ENCODE results near the gene CDH5. TPM values are rescaled to one million over a fixed set of nuclear protein-coding genes. Genes with fewer than 3 reads are reported as not detected.

Gene CDH5
- total RNA-seq, 1 experiment from 2014 or later = not detected

GRCh38 chr16:66421891-66422290, 55.4 kb downstream of the CDH5 start:
- no peak overlapping the region for H3K4me3 ChIP-seq (ENCODE audit: insufficient read depth, low read depth, low read length)
- H3K36me3 ChIP-seq (replicated peaks; ENCODE audit: control insufficient read depth, insufficient read depth, low read length) = no peaks in the 10 kb centered on the region
- DNase-seq = no peak
- H3K27me3 ChIP-seq (ENCODE audit: control insufficient read depth, insufficient read depth, low read length) = peaks cover 36% of the 10 kb centered on the region

GRCh38 chr16:66422366-66422765, 55.9 kb downstream of the CDH5 start:
- Histone ChIP-seq H3K36me3 (replicated peaks; ENCODE audit: control insufficient read depth, insufficient read depth, low read length) (no peaks in the 10 kb centered on the region), H3K4me3 (ENCODE audit: insufficient read depth, low read depth, low read length) (no peak overlapping the region), H3K27me3 (ENCODE audit: control insufficient read depth, insufficient read depth, low read length) (peaks cover 39% of the 10 kb centered on the region)
- no peak for DNase-seq

- Histone ChIP-seq H3K4me3 (ENCODE audit: insufficient read depth, low read depth, low read length) (no peak overlapping the region), H3K36me3 (replicated peaks; ENCODE audit: control insufficient read depth, insufficient read depth, low read length) (no peaks in the 10 kb centered on the region), H3K27me3 (ENCODE audit: control insufficient read depth, insufficient read depth, low read length) (peaks cover 47% of the 10 kb centered on the region)
- no peak for DNase-seq
These were observed 56.7 kb downstream of the CDH5 start for GRCh38 chr16:66423177-66423576.

- no peak overlapping the region for H3K4me3 ChIP-seq (ENCODE audit: insufficient read depth, low read depth, low read length)
- DNase-seq = peak; percentile 69
- peaks cover 72% of the 10 kb centered on the region for H3K27me3 ChIP-seq (ENCODE audit: control insufficient read depth, insufficient read depth, low read length)
- H3K36me3 ChIP-seq (replicated peaks; ENCODE audit: control insufficient read depth, insufficient read depth, low read length) = no peaks in the 10 kb centered on the region
These were observed 59.2 kb downstream of the CDH5 start for GRCh38 chr16:66425651-66426050.

GRCh38 chr16:66426112-66427035, 59.9 kb downstream of the CDH5 start:
- H3K4me3 ChIP-seq (ENCODE audit: insufficient read depth, low read depth, low read length) = peak overlapping the region; percentile 26
- peaks cover 73% of the 10 kb centered on the region for H3K27me3 ChIP-seq (ENCODE audit: control insufficient read depth, insufficient read depth, low read length)
- peak; percentile 77 for DNase-seq
- no peaks in the 10 kb centered on the region for H3K36me3 ChIP-seq (replicated peaks; ENCODE audit: control insufficient read depth, insufficient read depth, low read length)

- Histone ChIP-seq H3K27me3 (ENCODE audit: control insufficient read depth, insufficient read depth, low read length) (peaks cover 72% of the 10 kb centered on the region), H3K4me3 (ENCODE audit: insufficient read depth, low read depth, low read length) (peak within 1 kb of the TSS; percentile 44)
These were observed 60.8 kb downstream of the CDH5 start, which contains the start of gene BEAN1 for GRCh38 chr16:66427036-66427860. BEAN1 (plus strand) TSS chr16:66427295; CDS start chr16:66437677, 10,382 bp downstream.

GRCh38 chr16:66427871-66428681, 61.6 kb downstream of the CDH5 start:
- Histone ChIP-seq H3K27me3 (ENCODE audit: control insufficient read depth, insufficient read depth, low read length) (peaks cover 72% of the 10 kb centered on the region), H3K36me3 (replicated peaks; ENCODE audit: control insufficient read depth, insufficient read depth, low read length) (no peaks in the 10 kb centered on the region), H3K4me3 (ENCODE audit: insufficient read depth, low read depth, low read length) (peak overlapping the region; percentile 44)
- peak; percentile 81 for DNase-seq

More at GRCh38 chr16:66427036-66427860, 60.8 kb downstream of the CDH5 start, which contains the start of gene BEAN1:
- no peaks in the 10 kb centered on the region for H3K36me3 ChIP-seq (replicated peaks; ENCODE audit: control insufficient read depth, insufficient read depth, low read length)
- DNase-seq = peak; percentile 89

- H3K36me3 ChIP-seq (replicated peaks; ENCODE audit: control insufficient read depth, insufficient read depth, low read length) = no peaks in the 10 kb centered on the region
- peak; percentile 76 for DNase-seq
- peaks cover 67% of the 10 kb centered on the region for H3K27me3 ChIP-seq (ENCODE audit: control insufficient read depth, insufficient read depth, low read length)
- H3K4me3 ChIP-seq (ENCODE audit: insufficient read depth, low read depth, low read length) = no peak overlapping the region
These were observed 62.3 kb downstream of the CDH5 start for GRCh38 chr16:66428682-66429251.

- Histone ChIP-seq H3K27me3 (ENCODE audit: control insufficient read depth, insufficient read depth, low read length) (peaks cover 60% of the 10 kb centered on the region), H3K36me3 (replicated peaks; ENCODE audit: control insufficient read depth, insufficient read depth, low read length) (no peaks in the 10 kb centered on the region), H3K4me3 (ENCODE audit: insufficient read depth, low read depth, low read length) (no peak overlapping the region)
- DNase-seq = peak; percentile 68
These were observed 62.9 kb downstream of the CDH5 start for GRCh38 chr16:66429290-66429962.

GRCh38 chr16:66430214-66430613, 63.7 kb downstream of the CDH5 start:
- Histone ChIP-seq H3K36me3 (replicated peaks; ENCODE audit: control insufficient read depth, insufficient read depth, low read length) (no peaks in the 10 kb centered on the region), H3K4me3 (ENCODE audit: insufficient read depth, low read depth, low read length) (no peak overlapping the region), H3K27me3 (ENCODE audit: control insufficient read depth, insufficient read depth, low read length) (peaks cover 52% of the 10 kb centered on the region)
- no peak for DNase-seq

GRCh38 chr16:66431760-66432159, 65.3 kb downstream of the CDH5 start:
- no peak for DNase-seq
- H3K4me3 ChIP-seq (ENCODE audit: insufficient read depth, low read depth, low read length) = no peak overlapping the region
- H3K36me3 ChIP-seq (replicated peaks; ENCODE audit: control insufficient read depth, insufficient read depth, low read length) = no peaks in the 10 kb centered on the region
- H3K27me3 ChIP-seq (ENCODE audit: control insufficient read depth, insufficient read depth, low read length) = peaks cover 37% of the 10 kb centered on the region

GRCh38 chr16:66432429-66432828, 65.9 kb downstream of the CDH5 start:
- no peaks in the 10 kb centered on the region for H3K36me3 ChIP-seq (replicated peaks; ENCODE audit: control insufficient read depth, insufficient read depth, low read length)
- H3K27me3 ChIP-seq (ENCODE audit: control insufficient read depth, insufficient read depth, low read length) = peaks cover 33% of the 10 kb centered on the region
- H3K4me3 ChIP-seq (ENCODE audit: insufficient read depth, low read depth, low read length) = no peak overlapping the region
- DNase-seq = no peak

GRCh38 chr16:66434619-66435430, 68.3 kb downstream of the CDH5 start:
- peaks cover 9% of the 10 kb centered on the region for H3K27me3 ChIP-seq (ENCODE audit: control insufficient read depth, insufficient read depth, low read length)
- H3K4me3 ChIP-seq (ENCODE audit: insufficient read depth, low read depth, low read length) = no peak overlapping the region
- no peaks in the 10 kb centered on the region for H3K36me3 ChIP-seq (replicated peaks; ENCODE audit: control insufficient read depth, insufficient read depth, low read length)
- peak; percentile 60 for DNase-seq

All from H7 (cell line).